ENCODE measurements around the gene PHB1. TPM values are rescaled to one million over a fixed set of nuclear protein-coding genes. Genes with fewer than 3 reads are reported as not detected.

Gene PHB1
- total RNA-seq, 6 experiments from 2014 or later = 235 to 284 (median 262) TPM

DNA sequence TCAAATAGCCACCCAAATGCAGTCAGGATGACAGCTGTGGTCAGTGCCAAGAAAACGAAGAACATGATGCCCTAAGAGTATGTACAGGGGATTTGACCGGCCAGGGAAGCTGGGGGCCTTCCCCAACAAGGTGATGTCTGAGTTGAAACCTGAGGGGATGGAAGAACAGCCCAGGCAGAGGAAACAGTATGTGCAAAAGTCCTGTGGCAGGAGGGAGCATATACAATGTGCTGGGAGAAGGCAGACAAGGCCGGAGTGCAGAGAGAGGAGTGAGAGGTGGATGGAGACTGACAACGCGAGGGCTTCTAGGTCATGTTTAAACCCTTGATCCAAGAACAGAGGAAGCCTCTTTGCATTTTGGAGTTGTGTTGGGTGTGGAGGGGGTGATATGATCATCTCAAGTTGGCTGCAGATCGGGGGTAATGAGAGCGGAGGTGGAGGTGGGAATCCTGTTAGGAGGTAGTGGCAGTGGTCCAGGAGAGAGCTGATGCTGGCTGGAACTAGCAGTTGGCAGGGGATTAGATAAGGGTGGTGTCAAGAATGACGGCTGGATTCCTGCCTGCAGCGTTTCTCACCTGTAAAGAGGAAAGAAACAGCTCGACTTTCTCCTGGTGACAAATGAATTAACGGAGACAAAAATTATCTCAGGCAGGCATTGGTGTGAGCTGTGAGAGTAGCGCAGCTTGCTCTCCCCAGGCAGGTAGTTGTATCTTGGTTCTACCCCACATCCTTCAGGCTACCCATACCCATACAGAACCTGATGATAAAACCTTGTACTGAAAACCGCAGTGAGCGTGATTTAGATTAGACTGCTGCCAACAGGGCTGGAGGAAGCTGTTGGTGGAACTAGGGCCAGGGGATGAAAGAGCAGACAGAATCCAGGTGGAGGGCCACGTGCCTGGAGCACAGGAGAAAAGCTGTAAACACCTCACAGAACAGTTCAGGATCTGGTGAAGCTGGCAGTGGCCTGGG is 43.2 kb upstream of the PHB1 start:
- no peak overlapping the region for H3K27ac Mint-ChIP-seq
- H3K9me3 Mint-ChIP-seq = no peaks in the 10 kb centered on the region
- no peak for DNase-seq
- H3K4me1 Mint-ChIP-seq (ENCODE audit: low read depth) = peaks cover 35% of the 10 kb centered on the region
- peaks cover 51% of the 10 kb centered on the region for H3K27me3 Mint-ChIP-seq (ENCODE audit: insufficient read depth)
- TF ChIP-seq, protein P1, sequence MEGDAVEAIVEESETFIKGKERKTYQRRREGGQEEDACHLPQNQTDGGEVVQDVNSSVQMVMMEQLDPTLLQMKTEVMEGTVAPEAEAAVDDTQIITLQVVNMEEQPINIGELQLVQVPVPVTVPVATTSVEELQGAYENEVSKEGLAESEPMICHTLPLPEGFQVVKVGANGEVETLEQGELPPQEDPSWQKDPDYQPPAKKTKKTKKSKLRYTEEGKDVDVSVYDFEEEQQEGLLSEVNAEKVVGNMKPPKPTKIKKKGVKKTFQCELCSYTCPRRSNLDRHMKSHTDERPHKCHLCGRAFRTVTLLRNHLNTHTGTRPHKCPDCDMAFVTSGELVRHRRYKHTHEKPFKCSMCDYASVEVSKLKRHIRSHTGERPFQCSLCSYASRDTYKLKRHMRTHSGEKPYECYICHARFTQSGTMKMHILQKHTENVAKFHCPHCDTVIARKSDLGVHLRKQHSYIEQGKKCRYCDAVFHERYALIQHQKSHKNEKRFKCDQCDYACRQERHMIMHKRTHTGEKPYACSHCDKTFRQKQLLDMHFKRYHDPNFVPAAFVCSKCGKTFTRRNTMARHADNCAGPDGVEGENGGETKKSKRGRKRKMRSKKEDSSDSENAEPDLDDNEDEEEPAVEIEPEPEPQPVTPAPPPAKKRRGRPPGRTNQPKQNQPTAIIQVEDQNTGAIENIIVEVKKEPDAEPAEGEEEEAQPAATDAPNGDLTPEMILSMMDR (IDR thresholded peaks at IDR 0.05) = no peak
- no peaks in the 10 kb centered on the region for H3K36me3 Mint-ChIP-seq (ENCODE audit: low read depth)
- no peak overlapping the region for H3K4me3 Mint-ChIP-seq

DNA sequence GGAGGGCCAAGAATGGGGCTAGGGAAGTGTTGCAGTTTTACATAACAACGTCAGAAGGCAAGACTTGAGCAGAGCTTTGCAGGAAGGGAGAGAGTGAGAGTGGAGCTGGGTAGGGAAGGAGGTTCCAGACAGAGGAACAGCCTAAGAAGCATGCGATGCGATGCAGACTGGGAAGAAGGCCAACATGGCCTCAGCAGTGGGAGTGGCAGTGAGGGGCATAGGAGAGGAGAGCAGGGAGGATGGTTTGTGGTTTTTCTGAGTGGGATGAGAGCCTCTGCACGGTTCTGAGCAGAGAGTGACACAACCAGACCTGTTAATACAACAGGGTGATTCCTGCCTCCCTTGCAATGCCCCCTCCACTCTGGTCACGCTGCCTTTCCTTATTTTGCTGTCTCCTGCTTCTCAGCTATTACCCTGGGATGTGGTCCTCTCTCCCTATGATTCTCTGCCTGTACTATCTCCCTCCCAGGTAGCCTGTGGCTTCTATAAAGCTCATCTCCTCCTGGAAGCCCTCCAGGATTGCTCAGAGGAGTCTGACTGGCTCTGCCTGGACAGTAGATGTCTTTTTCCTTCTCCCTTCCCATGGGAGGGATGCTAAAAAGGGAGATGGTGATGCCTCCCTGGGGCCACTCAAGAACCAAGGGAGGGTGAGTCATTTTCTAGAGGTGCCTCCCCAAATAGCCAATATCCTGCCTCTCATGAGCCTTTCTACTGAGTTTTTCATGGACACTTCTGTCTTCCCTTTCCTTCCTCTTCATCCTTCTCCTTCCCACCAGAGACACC is 41.7 kb upstream of the PHB1 start:
- Mint-ChIP-seq H3K9me3 (no peaks in the 10 kb centered on the region), H3K27ac (peak overlapping the region; percentile 69), H3K36me3 (ENCODE audit: low read depth) (no peaks in the 10 kb centered on the region), H3K27me3 (ENCODE audit: insufficient read depth) (peaks cover 38% of the 10 kb centered on the region), H3K4me1 (ENCODE audit: low read depth) (peaks cover 37% of the 10 kb centered on the region), H3K4me3 (peak overlapping the region; percentile 42)
- TF ChIP-seq, protein P1 (IDR thresholded peaks at IDR 0.05) = no peak
- DNase-seq = peak; percentile 87

DNA sequence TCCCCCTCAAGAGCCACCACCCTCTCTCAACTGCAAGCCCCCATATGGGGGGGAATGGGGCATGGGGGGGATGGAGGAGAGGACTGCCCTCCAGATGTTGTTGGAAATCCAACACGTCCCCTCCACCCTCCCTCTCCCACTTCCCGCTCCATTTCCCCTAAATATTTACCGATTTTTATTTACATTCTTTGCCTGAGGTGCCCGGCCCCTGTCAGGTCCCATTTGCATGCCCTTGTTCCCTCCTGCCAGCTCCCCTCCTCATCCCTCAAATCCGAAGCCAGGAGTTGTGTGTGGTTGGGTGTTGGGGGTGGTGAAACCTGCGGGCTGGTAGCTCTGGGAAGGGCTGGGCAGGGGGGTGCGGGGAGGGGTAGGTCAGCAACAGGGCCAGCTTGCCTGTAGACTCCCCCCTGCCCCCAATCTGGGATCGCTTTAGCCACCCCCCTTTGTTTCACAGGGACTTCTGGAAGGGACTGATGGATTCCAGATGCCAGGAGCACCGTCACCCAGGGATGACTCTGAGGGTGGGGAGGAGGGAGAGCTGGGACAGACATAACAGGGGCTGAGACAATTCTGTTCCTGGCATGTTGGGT is 40.7 kb upstream of the PHB1 start:
- H3K27ac Mint-ChIP-seq = no peak overlapping the region; the same call in 1 of the 2 replicates
- no peaks in the 10 kb centered on the region for H3K9me3 Mint-ChIP-seq
- TF ChIP-seq, protein P1 (IDR thresholded peaks at IDR 0.05) = no peak
- no peak for DNase-seq
- H3K27me3 Mint-ChIP-seq (ENCODE audit: insufficient read depth) = peaks cover 28% of the 10 kb centered on the region
- H3K4me3 Mint-ChIP-seq = no peak overlapping the region
- H3K4me1 Mint-ChIP-seq (ENCODE audit: low read depth) = peaks cover 47% of the 10 kb centered on the region
- no peaks in the 10 kb centered on the region for H3K36me3 Mint-ChIP-seq (ENCODE audit: low read depth)

DNA sequence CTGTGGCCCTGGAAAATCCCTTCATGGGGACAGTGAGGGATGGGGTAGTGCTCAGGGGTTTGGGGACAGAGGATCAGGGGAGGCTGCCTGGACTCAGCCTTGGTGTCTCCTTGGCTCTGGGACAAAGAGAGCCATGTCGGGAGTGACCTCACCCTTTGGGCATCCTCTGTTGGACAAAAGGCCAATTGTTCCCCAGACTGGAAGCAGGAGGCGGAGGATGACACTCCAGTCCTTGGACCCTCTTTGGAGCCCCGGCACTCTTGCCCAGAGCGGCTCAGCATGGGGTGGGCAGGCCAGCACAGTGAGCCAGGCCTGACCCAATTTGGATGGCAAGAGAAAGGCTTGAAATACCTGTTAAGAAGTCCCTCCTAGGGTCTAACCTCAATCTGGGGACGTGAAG is 39.4 kb upstream of the PHB1 start:
- TF ChIP-seq, protein P1 (IDR thresholded peaks at IDR 0.05) = no peak
- Mint-ChIP-seq H3K9me3 (no peaks in the 10 kb centered on the region), H3K27ac (no peak overlapping the region), H3K4me1 (ENCODE audit: low read depth) (peaks cover 52% of the 10 kb centered on the region), H3K4me3 (no peak overlapping the region), H3K36me3 (ENCODE audit: low read depth) (no peaks in the 10 kb centered on the region), H3K27me3 (ENCODE audit: insufficient read depth) (peaks cover 16% of the 10 kb centered on the region)
- peak; percentile 7 for DNase-seq

DNA sequence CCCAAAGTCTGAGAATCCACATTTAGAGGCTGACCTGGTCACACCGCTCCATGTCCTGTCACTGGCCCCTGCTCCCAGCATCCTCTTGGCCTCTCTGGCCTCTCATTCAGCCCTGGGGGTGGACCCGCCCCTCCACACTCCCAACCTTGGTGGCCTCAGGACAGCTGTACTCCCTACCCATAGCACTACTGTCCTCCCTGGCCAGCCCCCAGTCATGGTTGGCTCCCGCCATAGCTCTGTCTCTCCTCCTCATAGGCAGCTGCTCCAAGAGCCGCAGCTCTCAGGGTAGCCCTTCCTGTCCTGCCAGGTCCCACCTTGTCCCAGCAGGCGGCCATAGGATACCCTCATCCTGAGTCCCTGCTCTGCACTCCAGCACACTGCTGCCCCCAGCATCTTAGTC is 38.0 kb upstream of the PHB1 start:
- Mint-ChIP-seq H3K36me3 (ENCODE audit: low read depth) (no peaks in the 10 kb centered on the region), H3K9me3 (no peaks in the 10 kb centered on the region), H3K27ac (no peak overlapping the region), H3K4me3 (no peak overlapping the region), H3K27me3 (ENCODE audit: insufficient read depth) (peaks cover 15% of the 10 kb centered on the region), H3K4me1 (ENCODE audit: low read depth) (peaks cover 52% of the 10 kb centered on the region)
- TF ChIP-seq, protein P1 (IDR thresholded peaks at IDR 0.05) = no peak
- no peak for DNase-seq

Measured in HFFc6 (cell line).